ENCODE measurements around the gene TSC2. TPM values are rescaled to one million over a fixed set of nuclear protein-coding genes. Genes with fewer than 3 reads are reported as not detected.
"Not testable (repeated sequence)": the region's sequence is repeated elsewhere in the genome, so short reads cannot be mapped to it uniquely, and the experiment has no call there.

TSC2 gene
- total RNA-seq, 1 donor from 2014 or later, result 67.8 TPM

GRCh38 chr16:2107121-2107790, 59.5 kb downstream of the TSC2 start:
- DNase-seq; ATAC-seq (ENCODE audit: poor library complexity); intact Hi-C loops (cut with DNase I): not testable (repeated sequence)

- DNase-seq; intact Hi-C loops (cut with DNase I); ATAC-seq (ENCODE audit: poor library complexity): not testable (repeated sequence)
Measured at GRCh38 chr16:2107791-2108125, 60.0 kb downstream of the TSC2 start.

GRCh38 chr16:2108446-2109270, 60.9 kb downstream of the TSC2 start:
- peak; percentile 10 for ATAC-seq (ENCODE audit: poor library complexity)
- intact Hi-C loops (cut with DNase I); DNase-seq: not testable (repeated sequence)

DNA sequence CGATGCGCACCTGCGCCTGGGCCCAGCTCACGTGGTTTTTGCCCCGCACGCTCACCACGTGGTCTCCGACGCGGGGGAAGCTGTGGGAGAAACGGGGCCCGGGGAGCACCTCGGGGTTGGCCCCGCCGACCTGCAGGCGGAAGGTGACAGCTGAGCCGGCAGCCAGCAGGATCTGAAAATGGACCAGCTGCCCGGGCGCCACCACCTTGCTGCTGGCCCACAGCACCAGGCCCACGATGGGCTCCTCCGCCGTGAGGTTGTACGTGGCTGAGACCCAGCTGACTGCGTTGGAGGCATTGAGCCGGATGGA, 61.4 kb downstream of the TSC2 start:
- ATAC-seq (ENCODE audit: poor library complexity); intact Hi-C loops (cut with DNase I): not testable (repeated sequence)

DNA sequence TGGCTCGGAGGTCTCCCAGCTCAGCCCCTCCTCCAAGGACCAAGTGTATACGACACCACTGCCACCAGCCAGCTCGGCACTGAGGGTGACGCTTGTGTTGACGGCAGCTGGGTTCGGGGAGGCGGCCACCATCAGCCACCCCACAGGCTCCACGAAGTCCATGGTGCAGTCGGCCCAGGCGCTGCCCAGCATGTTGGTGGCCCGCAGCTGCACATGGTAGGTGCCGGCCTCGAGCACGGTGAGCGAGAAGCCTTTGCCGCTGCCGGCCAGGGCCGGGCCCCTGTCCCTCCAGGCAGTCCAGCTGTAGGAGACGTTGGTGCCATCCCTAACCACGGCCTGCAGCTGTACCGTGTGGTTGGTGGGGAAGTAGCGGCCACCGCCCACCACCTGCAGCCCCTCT, 62.1 kb downstream of the TSC2 start:
- peak; percentile 25 for ATAC-seq (ENCODE audit: poor library complexity)

More for the DNA sequence above, 61.4 kb downstream of the TSC2 start:
- DNase-seq, result not testable (repeated sequence)

DNA sequence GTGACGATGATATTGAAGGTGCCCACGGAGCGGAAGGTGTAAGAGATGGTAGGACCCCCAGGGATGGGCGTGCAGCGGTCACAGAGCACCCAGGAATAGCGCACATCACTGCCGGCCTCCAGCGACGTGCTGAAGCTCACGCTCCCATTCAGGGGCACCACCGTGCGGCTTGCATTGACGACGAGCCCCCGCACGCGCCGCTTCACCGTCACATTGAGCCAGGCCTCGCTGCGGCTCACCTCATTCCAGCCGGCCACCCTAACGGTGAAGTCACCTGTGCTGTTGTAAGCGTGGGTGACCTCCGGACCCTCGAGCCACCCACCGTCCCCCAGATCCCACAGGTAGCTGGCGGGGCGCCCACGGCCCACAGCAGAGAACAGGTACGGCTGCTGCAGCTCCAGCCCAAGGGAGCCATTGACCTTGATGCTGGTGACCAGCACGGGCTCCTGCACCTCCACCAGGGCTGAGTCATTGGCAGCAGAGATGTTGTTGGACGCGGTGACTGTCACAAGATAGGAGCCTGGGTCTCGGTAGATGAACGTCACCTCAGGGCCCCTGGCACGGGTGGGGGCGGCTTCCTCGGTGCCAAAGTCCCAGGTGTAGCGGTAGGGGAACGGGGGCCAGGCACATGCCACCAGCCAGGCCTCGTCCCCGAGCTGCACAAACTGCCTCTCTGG, 62.7 kb downstream of the TSC2 start:
- ATAC-seq (ENCODE audit: poor library complexity), result peak; percentile 47
- DNase-seq; intact Hi-C loops (cut with DNase I): not testable (repeated sequence)

More for the DNA sequence above, 62.1 kb downstream of the TSC2 start:
- intact Hi-C loops (cut with DNase I); DNase-seq: not testable (repeated sequence)

DNA sequence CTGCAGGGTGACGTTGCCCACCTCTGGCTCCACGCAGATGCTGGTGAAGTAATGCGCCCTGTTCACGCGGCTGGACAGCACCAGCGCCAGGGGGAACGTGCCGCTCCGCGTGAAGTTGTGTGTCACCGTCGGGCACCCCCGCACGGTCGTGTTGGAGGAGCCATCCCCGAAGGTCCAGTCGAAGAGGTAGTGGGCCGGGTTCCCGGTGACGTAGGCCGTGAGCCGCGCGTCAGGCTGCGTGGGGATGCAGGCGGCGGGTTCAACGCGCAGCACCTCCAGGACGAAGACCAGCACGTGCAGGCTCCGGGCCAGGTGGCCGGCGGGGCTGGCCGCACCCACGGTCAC, 63.2 kb downstream of the TSC2 start:
- not testable (repeated sequence) for DNase-seq

DNA sequence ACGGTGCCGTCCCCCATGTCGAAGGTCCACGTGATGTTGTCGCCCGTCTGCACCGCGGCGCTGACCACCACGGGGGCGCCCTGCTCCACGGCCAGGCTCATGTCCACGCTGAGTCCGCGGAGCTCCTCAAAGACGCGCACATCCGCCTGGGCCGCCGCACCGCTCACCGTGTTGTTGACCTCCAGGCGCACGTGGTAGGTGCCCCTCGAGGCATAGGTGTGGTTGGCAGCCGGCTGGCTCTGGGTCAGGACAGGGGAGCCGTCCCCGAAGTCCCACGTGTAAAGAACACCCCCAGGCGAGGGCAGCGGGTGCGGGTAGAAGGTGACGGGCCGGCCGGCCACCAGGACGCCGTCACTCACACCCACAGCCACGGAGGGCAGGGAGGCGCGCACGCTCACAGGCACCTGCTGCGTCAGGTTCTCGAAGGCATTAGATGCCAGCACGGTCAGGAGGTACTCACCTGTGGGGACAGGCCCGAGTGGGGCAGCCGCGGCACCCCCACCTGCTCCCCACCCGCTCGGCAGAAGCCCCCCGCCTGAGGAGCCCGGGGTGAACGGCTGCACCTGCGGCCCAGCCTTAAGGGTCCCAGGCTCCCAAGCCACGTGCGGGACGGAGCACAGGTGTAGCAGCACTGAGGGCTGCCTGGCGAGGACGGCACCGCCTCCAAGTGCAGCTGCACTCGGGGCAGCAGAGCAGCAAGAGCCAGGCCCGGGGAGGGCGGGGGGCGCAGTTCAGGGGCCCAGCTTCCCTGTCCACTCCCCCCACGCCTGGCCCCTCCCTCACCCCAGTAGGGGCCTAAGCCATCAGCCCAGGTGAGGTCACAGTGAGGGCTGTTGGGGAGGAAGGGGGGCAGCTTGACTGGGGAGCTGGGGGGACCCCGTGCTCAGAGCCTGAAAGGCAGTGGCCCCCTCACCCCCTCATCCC, 63.9 kb downstream of the TSC2 start:
- intact Hi-C loops (cut with DNase I); ATAC-seq (ENCODE audit: poor library complexity); DNase-seq: not testable (repeated sequence)

More for the DNA sequence above, 63.2 kb downstream of the TSC2 start:
- peak; percentile 7 for ATAC-seq (ENCODE audit: poor library complexity)
- intact Hi-C loops (cut with DNase I), result not testable (repeated sequence)

DNA sequence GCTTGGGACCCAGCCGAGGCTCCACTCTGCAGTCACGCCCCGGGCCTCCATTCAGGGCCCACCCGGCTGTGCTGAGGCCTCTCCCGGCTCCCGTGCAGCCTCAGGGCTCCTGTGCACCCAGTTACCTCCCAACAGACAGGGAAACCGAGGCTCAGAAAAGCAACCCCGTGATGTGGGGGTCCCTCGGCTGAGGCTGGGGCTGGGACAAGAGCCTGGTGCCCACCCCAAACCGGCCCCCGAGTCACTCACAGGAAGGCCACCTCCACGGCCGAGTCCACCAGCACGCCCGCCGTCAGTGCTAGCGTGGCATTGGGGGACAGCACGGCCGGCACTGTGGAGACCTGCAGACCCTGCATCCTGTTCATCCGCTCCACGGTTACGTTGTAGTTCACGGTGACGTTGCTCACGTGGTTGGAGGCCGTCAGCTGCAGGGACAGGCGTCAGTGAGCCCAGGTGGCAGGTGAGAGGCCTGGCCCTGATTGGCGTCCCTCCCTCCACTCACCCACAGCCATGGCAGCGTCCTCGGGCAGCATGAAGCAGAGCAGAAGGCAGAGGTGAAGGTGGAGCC, 64.8 kb downstream of the TSC2 start:
- ATAC-seq (ENCODE audit: poor library complexity); DNase-seq: not testable (repeated sequence)

GRCh38 chr16:2114225-2114624, 66.4 kb downstream of the TSC2 start:
- intact Hi-C loops (cut with DNase I); DNase-seq; ATAC-seq (ENCODE audit: poor library complexity): not testable (repeated sequence)

More for the DNA sequence above, 64.8 kb downstream of the TSC2 start:
- intact Hi-C loops (cut with DNase I), result not testable (repeated sequence)

- DNase-seq; intact Hi-C loops (cut with DNase I); ATAC-seq (ENCODE audit: poor library complexity): not testable (repeated sequence)
Measured at GRCh38 chr16:2114885-2115590, 67.3 kb downstream of the TSC2 start.

DNA sequence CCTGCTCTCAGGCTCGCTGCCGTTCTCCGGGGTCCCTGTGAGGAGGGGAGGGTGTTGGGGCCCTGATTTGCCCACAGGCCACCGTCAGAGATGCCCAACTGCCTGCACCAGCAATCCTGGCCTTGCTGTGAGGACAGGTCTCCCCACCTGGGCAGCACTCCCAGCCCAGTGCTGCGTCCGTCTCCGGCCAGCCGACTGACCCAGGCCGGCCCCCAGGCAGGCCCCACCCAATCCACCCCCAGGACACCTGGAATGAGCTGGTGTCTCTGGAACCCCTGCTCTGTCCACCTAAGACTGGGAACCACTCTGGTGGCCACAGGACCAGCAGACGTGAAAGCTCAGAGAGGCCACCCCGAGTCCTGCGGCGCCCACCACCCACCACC, 67.8 kb downstream of the TSC2 start:
- ATAC-seq (ENCODE audit: poor library complexity), result no peak
- intact Hi-C loops (cut with DNase I), result no loop called here
- no peak for DNase-seq

DNA sequence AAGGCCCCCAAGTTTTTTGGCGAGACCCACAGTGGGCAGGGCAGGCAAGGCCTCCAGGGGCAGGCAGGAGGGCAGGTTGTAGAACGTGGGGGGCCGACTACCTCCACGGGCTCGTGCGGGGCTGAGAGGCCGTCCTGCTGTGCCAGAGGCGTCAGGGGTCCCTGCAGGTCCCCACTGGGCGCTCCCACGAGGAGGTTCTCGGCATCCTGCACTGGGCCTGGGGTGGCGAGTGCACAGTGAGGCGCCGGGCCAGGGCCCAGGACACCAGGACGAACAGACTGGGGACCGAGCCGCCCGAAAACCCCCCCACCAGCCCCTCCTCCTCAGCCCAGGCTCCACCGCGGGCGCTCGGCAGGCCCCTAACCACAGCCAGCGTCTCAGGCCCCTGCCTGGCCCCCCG, 68.6 kb downstream of the TSC2 start:
- ATAC-seq (ENCODE audit: poor library complexity); DNase-seq; intact Hi-C loops (cut with DNase I): not testable (repeated sequence)

DNA sequence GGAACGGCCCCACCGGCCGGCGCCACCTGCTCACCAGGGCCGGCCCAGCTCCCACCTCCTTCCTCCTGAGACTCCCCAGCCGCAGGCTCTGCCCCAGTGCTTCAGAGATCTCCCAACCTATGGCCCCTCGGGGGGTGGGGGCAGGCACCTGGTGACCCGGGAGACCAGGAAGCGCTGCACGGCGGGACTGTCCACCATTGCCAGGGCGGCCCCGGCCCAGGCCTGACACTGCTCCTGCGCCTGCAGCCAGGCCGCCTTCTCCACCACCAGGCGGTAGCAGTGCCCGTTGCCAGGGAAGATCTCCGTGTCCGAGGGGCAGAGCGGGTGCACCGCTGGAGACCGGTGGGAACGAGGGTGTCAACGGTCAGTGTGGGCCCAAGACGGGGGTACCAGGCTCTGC, 69.6 kb downstream of the TSC2 start:
- intact Hi-C loops (cut with DNase I); ATAC-seq (ENCODE audit: poor library complexity); DNase-seq: not testable (repeated sequence)

DNA sequence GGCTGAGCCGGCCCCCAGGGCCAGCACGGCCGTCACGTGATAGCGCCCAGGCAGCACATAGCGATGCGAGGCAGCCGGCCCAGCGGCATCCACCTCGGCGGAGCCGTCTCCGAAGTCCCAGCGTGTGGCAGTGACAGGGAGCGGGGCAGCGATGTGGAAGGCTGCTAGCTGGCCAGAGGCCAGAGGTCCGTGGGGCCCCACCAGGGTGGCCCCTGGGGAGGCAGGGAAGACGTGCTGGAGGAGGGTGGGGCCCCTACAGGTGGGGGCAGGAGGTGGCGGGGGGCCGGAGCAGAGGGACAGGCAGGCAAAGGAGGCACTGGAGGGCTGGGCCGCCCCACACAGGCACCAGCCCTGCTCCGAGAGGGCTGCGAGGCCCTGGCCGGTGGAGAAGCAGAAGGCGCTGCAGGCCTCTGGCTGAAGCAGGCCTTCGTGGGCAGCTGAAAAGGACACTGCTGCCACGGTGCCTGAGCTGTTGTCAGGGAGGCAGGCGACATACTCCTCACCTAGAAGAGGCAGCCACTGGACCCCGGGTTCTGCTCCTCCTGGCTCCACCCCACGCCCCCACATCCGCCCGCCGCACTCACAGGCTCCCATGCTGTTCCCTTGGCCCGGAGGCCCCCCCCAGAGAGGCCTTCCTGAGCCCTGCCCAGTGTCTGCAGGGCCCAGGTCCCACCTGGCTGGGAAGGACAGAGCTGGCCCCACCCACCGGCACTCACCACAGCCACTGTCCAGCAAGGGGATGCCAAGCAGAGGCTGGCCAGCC, 70.4 kb downstream of the TSC2 start:
- intact Hi-C loops (cut with DNase I); ATAC-seq (ENCODE audit: poor library complexity); DNase-seq: not testable (repeated sequence)

DNA sequence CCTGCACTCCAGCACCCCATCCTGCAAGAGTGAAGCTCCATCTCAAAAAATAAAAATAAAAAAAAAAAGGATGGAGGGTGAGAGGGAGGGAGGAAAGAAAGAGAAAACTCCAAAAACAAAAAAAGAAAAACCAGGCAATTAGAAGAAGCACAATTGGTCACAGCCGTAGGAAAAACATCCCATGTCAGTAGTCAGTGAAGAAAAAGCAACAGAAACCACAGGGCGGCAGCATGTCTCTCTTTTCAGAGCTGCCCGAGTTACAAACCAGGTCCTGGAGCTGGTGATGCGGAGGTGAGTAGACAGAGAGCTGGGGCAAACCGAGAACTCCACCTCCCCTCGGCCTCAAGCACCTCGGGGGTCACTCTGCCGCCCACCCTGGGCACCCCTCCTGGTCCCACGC, 73.5 kb downstream of the TSC2 start:
- DNase-seq; intact Hi-C loops (cut with DNase I): not testable (repeated sequence)
- peak; percentile 19 for ATAC-seq (ENCODE audit: poor library complexity)

DNA sequence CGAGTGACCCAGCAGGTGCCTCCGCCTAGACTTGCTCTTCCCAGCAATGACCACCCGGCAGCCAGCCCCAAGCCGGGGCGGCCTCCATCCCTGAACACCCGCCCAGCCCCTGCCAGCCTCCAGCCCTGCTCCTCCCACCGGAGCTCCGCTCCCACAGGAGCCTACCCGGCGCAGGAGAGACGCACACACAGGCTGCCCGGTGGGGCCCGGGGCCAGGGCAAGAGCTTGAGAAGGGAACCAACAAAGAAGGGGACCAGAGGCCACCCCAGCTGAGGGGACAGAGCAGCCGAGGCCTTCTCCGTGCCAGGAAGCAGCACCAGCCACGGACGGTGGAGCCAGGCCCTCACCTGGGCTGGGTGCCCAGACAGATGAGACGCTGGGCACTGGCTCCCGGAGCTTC, 74.1 kb downstream of the TSC2 start:
- intact Hi-C loops (cut with DNase I), result no loop called here
- ATAC-seq (ENCODE audit: poor library complexity) (peak; percentile 36), DNase-seq (peak; percentile 72)
